Right ventricle myocardium superior (tissue), 1 donor: ENCODE measurements around the gene RAP1GDS1. TPM values are rescaled to one million over a fixed set of nuclear protein-coding genes. Genes with fewer than 3 reads are reported as not detected.
"Not testable (repeated sequence)": the region's sequence is repeated elsewhere in the genome, so short reads cannot be mapped to it uniquely, and the experiment has no call there.

ENCODE experiments used
- ATAC-seq: fragments of 200-7000 bp; cut with Tn5 transposase; one replicate; pipeline ENCODE4 v1.9.1; 2020; ENCODE audit warnings: mild to moderate bottlenecking; ENCODE audit not compliant: poor library complexity
- DNase-seq: peaks from one replicate; pipeline ENCODE4 v3.0.0-alpha.2; 2020
- intact Hi-C: fragments of 100-400 bp; cut with DNase I; formaldehyde crosslinking; loops from one replicate; pipeline ENCODE4 v1.11.2; 2022
- total RNA-seq: library from RNA; stranded (reverse); fragmentation: NEBNext Ultra II Directional; extraction: Animal tissue kit (Norgen Biotek cat#: 25700); gene quantifications from one replicate; pipeline ENCODE4 v1.2.1, GENCODE V29; 2021
- donor health status: DM: no; HTN: yes; CAD: no; lungs with severe emphysema.

The RAP1GDS1 gene
- total RNA-seq, 1 donor from 2014 or later, result 10.5 TPM

GRCh38 chr4:98284640-98285046 is 23.5 kb downstream of the RAP1GDS1 start:
- no peak for DNase-seq
- no peak for ATAC-seq
- intact Hi-C loops, result no loop called here

GRCh38 chr4:98285676-98286075 is 24.5 kb downstream of the RAP1GDS1 start:
- intact Hi-C loops, result no loop called here

GRCh38 chr4:98287328-98287727 is 26.1 kb downstream of the RAP1GDS1 start:
- intact Hi-C loops, result no loop called here
- ATAC-seq, result no peak

More at GRCh38 chr4:98285676-98286075, 24.5 kb downstream of the RAP1GDS1 start:
- DNase-seq (no peak), ATAC-seq (no peak)

DNA sequence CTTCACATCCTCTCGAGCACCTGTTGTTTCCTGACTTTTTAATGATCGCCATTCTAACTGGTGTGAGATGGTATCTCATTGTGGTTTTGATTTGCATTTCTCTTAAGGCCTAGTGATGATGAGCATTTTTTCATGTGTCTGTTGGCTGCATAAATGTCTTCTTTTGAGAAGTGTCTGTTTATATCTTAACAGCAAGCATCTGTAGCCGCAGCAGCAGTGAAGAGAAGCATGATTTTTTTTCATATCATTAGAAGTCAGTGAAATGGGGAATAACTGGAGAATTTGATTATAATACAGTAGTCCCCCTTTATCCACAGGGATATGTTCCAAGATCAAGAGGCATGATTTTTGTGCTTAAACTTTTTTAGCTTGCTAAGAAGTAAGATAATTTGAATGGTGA is 27.5 kb downstream of the RAP1GDS1 start:
- DNase-seq, intact Hi-C loops, ATAC-seq: not testable (repeated sequence)

More at GRCh38 chr4:98287328-98287727, 26.1 kb downstream of the RAP1GDS1 start:
- no peak for DNase-seq

DNA sequence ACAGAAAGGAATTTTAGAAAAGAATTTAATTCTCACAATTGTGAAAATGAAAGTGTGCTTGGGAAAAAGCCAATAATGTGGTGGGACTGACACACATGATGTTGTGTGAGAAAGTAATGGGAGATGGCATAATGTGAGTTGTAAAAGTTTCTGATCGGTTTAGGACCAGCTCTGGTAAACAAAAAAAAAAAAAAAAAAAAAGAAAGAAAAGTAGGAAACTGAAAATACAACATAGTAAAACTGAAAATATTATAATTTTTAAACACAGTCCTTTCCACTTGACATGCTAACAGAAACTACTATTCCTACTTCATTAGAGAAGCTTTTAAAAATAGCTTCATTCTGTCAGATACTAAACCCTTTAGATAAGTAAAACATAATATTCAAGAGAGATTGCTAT is 28.2 kb downstream of the RAP1GDS1 start:
- DNase-seq (no peak), ATAC-seq (no peak)
- intact Hi-C loops, result no loop called here

- intact Hi-C loops, result no loop called here
- DNase-seq (no peak), ATAC-seq (no peak)
These were observed 29.3 kb downstream of the RAP1GDS1 start for GRCh38 chr4:98290511-98290910.

GRCh38 chr4:98293104-98293887 is 32.1 kb downstream of the RAP1GDS1 start:
- DNase-seq (no peak), ATAC-seq (no peak)
- intact Hi-C loops, result no loop called here

GRCh38 chr4:98298022-98298421 is 36.8 kb downstream of the RAP1GDS1 start:
- intact Hi-C loops, result no loop called here
- DNase-seq (no peak), ATAC-seq (no peak)

DNA sequence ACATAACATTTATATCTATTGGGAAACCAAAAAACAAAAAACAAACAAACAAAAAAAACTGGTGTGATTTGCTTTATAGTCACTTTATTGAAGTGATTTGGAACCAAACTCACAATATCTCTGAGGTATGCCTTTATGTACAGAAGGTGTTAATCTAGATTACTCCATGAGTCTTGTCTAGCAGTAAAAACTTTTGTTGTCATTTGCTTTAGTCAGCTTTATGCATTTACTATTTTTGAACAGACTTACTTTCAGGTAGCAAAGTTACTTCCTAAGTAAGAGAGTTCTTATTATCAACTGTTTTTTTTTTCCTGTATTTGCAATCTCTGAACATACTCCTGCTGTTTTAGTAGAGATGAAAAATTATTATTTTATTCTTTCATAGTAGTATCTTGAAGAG is 39.5 kb downstream of the RAP1GDS1 start:
- ATAC-seq (no peak), DNase-seq (no peak)
- intact Hi-C loops, result no loop called here

GRCh38 chr4:98305576-98305975 is 44.4 kb downstream of the RAP1GDS1 start:
- intact Hi-C loops, result no loop called here
- no peak for ATAC-seq

GRCh38 chr4:98310867-98311266 is 49.7 kb downstream of the RAP1GDS1 start:
- no peak for ATAC-seq
- intact Hi-C loops, result no loop called here
- no peak for DNase-seq

More at GRCh38 chr4:98305576-98305975, 44.4 kb downstream of the RAP1GDS1 start:
- DNase-seq, result no peak

DNA sequence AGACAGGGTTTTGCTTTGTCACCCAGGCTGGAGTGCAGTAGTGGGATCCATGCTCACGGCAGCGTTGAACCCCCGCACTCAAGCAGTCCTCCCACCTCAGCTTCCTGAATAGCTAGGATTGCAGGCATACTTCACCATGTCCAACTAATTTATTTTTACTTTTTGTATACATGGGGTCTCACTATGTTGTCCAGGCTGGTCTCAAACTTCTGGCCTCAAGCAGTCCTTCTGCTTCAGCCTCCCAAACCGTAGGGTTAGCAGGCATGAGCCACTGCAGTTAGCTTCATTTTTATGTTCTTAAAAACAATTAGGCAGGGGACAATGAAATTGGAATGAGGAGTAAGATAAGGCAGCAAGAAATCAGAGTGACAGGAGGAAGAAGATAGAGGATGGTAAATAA is 50.5 kb downstream of the RAP1GDS1 start:
- DNase-seq (no peak), ATAC-seq (no peak)
- intact Hi-C loops, result no loop called here

GRCh38 chr4:98314791-98315565 is 53.8 kb downstream of the RAP1GDS1 start:
- no peak for DNase-seq
- intact Hi-C loops, result no loop called here
- ATAC-seq, result no peak

DNA sequence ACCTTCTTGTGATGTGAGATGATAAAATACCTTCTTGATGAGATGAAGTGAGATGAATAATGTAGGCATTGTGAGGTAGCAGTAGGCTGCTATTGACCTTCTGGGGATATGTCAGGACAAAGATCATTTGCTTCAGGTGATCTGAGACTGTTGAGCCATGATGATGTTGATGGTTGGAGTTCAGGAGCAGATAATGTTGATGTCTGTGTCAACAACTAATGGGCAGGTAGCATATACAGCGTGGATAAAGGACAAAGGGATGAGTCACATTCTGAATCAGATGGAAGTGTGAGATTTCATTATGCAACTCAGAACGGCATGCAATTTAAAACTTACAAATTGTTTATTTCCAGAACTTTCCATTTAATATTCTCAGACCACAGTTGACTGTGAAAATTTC is 57.3 kb downstream of the RAP1GDS1 start:
- ATAC-seq (no peak), DNase-seq (no peak)
- intact Hi-C loops, result no loop called here

DNA sequence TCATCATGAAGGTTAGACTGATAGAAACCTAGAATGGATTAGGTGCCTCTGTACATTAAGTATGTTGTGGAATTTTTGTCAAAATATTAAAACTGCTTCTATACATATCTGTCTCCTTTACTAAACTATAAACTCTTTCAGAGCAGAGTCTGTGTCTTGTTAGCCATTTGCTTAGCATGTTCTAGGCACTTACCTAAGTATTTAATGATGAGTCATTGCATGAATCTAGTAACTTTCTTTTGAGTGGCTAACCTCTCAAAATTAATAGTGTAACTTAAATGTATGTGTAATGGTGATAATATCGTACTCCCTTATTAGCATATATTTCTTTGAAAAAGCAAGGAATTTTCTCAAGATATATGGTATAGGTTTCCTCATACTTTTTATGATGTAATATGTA is 57.8 kb downstream of the RAP1GDS1 start:
- intact Hi-C loops, result no loop called here
- ATAC-seq (no peak), DNase-seq (no peak)

DNA sequence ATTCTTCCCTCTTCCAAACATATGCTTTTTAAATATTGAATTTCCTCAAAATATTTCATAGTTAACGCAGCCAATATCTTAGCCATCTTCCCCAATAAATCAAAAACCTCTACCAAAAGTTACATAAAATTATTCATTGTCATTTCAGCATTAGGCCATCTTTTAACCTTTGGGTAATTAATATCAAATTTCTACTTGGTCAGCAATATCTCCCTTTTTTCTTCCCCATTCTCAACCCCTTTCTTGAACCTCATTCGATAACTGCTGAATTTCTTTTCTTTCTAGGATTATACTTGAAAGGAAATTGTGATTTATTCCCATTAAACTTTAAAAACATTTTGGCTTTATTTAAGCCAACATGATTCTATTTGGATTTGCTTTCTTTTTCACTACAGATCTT is 65.0 kb downstream of the RAP1GDS1 start:
- ATAC-seq (no peak), DNase-seq (no peak)
- intact Hi-C loops, result no loop called here

DNA sequence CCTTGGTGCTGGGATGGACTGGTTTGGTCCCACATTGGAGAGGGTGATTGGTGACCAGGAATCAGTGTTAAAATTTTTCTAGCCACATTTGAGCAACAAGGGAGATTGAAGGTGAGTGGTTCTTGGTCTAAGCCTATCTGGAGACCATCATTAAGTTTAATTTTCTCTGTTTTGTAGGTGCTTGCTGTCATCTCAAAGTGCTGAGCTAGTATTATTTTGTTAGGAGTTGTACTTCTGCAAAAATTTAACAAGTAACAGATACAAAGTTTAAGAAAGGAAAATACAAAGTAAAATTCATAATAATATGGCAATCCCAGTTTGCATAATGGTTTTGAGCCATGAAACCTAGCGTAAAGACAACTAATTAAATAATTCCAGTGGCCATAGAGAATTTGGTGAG is 66.5 kb downstream of the RAP1GDS1 start:
- intact Hi-C loops, result no loop called here
- ATAC-seq (no peak), DNase-seq (no peak)

DNA sequence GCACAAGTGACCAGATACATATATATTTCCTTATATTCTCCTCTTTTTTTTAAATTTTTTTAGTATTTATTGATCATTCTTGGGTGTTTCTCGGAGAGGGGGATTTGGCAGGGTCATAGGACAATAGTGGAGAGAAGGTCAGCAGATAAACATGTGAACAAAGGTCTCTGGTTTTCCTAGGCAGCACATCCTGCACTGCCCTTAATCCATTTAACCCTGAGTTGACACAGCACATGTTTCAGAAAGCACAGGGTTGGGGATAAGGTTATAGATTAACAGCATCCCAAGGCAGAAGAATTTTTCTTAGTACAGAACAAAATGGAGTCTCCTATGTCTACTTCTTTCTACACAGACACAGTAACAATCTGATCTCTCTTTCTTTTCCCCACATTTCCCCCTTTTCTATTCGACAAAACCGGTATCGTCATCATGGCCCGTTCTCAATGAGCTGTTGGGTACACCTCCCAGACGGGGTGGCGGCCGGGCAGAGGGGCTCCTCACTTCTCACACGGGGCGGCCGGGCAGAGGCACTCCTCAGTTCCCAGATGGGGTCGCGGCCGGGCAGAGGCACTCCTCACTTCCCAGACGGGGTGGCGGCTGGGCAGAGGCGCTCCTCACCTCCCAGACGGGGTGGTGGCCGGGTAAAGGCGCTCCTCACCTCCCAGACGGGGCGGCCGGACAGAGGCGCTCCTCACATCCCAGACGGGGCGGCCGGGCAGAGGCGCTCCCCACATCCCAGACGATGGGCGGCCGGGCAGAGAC is 68.9 kb downstream of the RAP1GDS1 start:
- DNase-seq, ATAC-seq, intact Hi-C loops: not testable (repeated sequence)

- intact Hi-C loops, result no loop called here
- no peak for ATAC-seq
- no peak for DNase-seq
These were observed 70.8 kb downstream of the RAP1GDS1 start for GRCh38 chr4:98332017-98332416.
